Thoracic aorta (tissue), 2 donors: ENCODE results near the gene OR6J1. TPM values are rescaled to one million over a fixed set of nuclear protein-coding genes. Genes with fewer than 3 reads are reported as not detected.
"Not testable (repeated sequence)": the region's sequence is repeated elsewhere in the genome, so short reads cannot be mapped to it uniquely, and the experiment has no call there.

Experiments used
- ATAC-seq: fragments of 150-250 bp; one replicate; pipeline ENCODE4 v1.8.0; 2017; ENCODE audit warnings: low read depth; ENCODE audit not compliant: insufficient number of reproducible peaks, low FRiP score
- DNase-seq: peaks from one replicate; pipeline ENCODE4 v3.0.0-alpha.2; 2020; ENCODE audit warnings: low spot score
- H3K27ac ChIP-seq, 2 donors: fragments of 200-600 bp; sonication (generic); 1 replicate in 1 of 2; 2 replicates in 1 of 2; pipeline ENCODE4 v1.5.1; 2016; ENCODE audit warnings: mild to moderate bottlenecking in 2 of 2, moderate library complexity in 2 of 2
- H3K27me3 ChIP-seq: fragments of 200-600 bp; sonication (generic); replicated peaks from 2 replicates; pipeline ENCODE4 v1.6.0; 2016; ENCODE audit warnings: mild to moderate bottlenecking; ENCODE audit not compliant: insufficient read depth
- H3K36me3 ChIP-seq: fragments of 200-600 bp; sonication (generic); one replicate; pipeline ENCODE4 v1.5.1; 2016
- H3K4me1 ChIP-seq, 2 donors: fragments of 200-600 bp; sonication (generic); 1 replicate in 1 of 2; 2 replicates in 1 of 2; pipeline versions ENCODE4 v1.5.1 to v1.6.0; 2016; ENCODE audit warnings: low read depth in 2 of 2, mild to moderate bottlenecking in 1 of 2; ENCODE audit not compliant: control insufficient read depth in 1 of 2
- H3K4me3 ChIP-seq: fragments of 200-600 bp; sonication (generic); 2 replicates; pipeline ENCODE4 v1.5.1; 2016; ENCODE audit warnings: mild to moderate bottlenecking
- H3K9me3 ChIP-seq: fragments of 200-600 bp; sonication (generic); 2 replicates; pipeline ENCODE4 v1.5.1; 2016
- total RNA-seq, 2 donors: library from RNA; depleted of rRNA; stranded (reverse); fragments of >200 nt; gene quantifications; one replicate each; pipeline versions ENCODE4 v1.1.0 to v1.2.3, GENCODE V29; 2016
- TF ChIP-seq, protein P1 (sequence below): fragments of 200-600 bp; sonication (generic); IDR thresholded peaks from one replicate; pipeline ENCODE4 v1.5.1; 2019; ENCODE audit warnings: antibody characterized with exemption

The OR6J1 gene
- total RNA-seq, 2 donors from 2014 or later = not detected

DNA sequence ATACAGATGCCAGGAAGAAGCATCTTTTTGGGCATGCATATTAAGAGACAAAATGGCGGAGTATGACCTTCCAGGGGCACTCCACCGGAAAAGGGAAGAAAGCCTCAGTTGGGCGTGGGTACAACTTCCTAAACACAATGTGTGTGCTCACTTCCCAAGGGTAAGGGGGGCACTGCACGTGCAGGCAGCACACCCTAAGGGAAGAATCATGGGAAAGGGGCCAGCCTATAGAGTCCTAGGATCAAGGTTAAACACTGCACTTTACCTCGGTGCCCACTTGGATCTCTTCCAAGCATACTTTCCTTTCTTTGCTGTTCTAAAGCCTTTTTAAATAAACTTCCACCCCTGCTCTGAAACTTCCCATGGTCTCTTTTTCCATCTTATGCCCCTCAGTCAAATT, 14.8 kb downstream of the OR6J1 start:
- Histone ChIP-seq H3K4me1 (no peaks in the 10 kb centered on the region), H3K36me3 (no peaks in the 10 kb centered on the region), H3K4me3 (no peak overlapping the region), H3K9me3 (no peaks in the 10 kb centered on the region), H3K27me3 (no peaks in the 10 kb centered on the region), H3K27ac (no peak overlapping the region)
- TF ChIP-seq, protein P1, sequence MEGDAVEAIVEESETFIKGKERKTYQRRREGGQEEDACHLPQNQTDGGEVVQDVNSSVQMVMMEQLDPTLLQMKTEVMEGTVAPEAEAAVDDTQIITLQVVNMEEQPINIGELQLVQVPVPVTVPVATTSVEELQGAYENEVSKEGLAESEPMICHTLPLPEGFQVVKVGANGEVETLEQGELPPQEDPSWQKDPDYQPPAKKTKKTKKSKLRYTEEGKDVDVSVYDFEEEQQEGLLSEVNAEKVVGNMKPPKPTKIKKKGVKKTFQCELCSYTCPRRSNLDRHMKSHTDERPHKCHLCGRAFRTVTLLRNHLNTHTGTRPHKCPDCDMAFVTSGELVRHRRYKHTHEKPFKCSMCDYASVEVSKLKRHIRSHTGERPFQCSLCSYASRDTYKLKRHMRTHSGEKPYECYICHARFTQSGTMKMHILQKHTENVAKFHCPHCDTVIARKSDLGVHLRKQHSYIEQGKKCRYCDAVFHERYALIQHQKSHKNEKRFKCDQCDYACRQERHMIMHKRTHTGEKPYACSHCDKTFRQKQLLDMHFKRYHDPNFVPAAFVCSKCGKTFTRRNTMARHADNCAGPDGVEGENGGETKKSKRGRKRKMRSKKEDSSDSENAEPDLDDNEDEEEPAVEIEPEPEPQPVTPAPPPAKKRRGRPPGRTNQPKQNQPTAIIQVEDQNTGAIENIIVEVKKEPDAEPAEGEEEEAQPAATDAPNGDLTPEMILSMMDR = no peak
- DNase-seq = no peak
- no peak for ATAC-seq

DNA sequence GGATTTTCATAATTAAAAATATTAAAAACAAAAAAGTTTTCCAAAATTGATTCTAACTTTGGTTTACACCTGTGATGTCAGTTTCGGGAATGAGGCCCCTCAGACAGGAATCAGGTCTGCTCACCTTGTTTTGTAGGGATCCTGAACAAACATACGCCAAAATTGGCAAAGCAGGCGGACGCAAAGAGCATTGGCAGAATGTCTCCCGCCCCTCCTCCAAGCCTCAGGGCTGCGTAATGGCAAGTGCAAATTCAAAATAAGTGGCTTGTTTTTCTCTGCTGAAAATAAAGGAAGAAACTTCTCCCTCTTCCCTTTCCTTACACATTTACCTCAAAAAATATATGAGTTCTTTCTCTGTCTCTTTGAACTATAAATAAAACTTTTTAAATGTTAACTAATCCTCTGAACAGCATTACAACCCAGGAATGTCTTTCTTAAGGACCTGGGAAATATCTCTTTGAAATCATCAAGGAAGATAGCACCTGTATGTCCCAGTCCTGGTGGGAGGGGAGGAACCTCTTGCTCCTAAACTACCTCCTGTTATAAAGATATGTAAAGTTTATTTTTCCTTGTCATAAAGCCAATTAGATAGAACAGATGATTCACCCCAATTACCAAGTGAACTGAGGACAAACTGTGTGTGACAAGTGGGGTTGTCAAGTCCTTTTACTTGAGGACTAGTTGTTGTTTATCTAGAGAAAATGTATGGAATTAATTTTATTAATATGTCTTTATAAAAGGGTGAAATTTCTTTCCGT, 16.5 kb downstream of the OR6J1 start:
- Histone ChIP-seq H3K36me3 (no peaks in the 10 kb centered on the region), H3K27ac (no peak overlapping the region), H3K9me3 (no peaks in the 10 kb centered on the region), H3K4me3 (no peak overlapping the region), H3K4me1 (no peaks in the 10 kb centered on the region), H3K27me3 (no peaks in the 10 kb centered on the region)
- TF ChIP-seq, protein P1 = no peak
- ATAC-seq = no peak
- DNase-seq = no peak

DNA sequence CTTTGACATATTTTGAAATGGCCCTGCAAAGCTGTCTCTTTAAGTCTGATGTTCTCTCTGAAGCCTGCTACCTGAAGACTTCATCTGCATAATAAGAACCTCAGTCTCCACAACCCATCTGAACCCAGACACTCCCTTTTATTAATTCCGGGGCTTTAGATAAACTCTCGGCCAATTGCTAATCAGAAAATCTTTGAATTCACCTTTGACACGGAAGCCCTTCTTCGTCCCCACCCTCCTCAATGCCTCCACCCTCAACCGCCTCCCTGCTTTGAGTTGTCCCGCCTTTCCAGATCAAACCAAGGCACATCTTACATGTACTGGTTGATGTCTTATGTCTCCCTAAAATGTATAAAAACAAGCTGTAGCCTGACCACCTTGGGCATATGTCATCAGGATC, 17.6 kb downstream of the OR6J1 start:
- Histone ChIP-seq H3K36me3 (no peaks in the 10 kb centered on the region), H3K9me3 (no peaks in the 10 kb centered on the region), H3K27me3 (no peaks in the 10 kb centered on the region), H3K27ac (no peak overlapping the region), H3K4me3 (no peak overlapping the region), H3K4me1 (no peaks in the 10 kb centered on the region)
- DNase-seq = no peak
- TF ChIP-seq, protein P1 = no peak
- ATAC-seq = no peak

DNA sequence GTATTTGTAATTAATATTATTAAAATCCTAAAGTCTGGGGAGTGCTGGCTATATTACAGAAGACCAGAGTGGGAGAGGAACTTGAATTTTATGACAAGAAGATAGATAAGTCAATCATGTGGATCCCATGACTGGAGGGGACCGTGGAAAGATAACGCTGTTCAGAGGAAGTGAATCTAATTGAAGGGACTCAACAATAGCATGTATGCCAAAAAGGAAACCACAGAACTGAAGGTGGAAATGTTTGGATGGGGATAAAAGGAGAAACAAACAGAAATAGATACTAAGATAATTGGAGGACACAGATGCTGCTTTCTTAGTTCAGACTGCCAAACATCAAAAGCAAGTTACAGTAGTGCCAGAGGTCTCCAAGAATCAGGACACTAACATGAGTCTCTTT, 21.1 kb downstream of the OR6J1 start:
- DNase-seq (no peak), ATAC-seq (no peak)
- no peaks in the 10 kb centered on the region for H3K36me3 ChIP-seq
- no peak overlapping the region for H3K27ac ChIP-seq
- no peaks in the 10 kb centered on the region for H3K27me3 ChIP-seq
- TF ChIP-seq, protein P1 = no peak
- no peak overlapping the region for H3K4me3 ChIP-seq
- H3K4me1 ChIP-seq = no peaks in the 10 kb centered on the region
- H3K9me3 ChIP-seq = no peaks in the 10 kb centered on the region

DNA sequence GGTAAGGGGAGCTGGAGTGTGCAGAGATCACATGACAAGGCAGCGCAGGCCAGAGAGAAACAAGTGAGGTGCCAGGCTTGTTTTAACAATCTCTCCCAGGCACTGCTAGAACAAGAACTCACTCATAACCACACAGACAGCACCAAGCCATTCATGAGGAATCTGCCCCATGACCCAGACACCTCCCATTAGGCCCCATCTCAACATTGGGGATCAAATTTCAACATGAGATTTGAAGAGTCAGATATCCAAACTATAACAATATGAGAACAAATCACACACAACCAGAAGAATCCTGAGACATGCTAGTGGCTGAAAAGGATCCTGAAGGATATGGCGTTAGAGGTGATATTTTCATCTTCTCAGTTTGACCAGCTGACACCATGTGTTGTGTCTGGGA, 21.9 kb downstream of the OR6J1 start:
- ATAC-seq (no peak), DNase-seq (no peak)
- H3K4me1 ChIP-seq = no peaks in the 10 kb centered on the region
- TF ChIP-seq, protein P1 = no peak
- no peaks in the 10 kb centered on the region for H3K9me3 ChIP-seq
- no peak overlapping the region for H3K27ac ChIP-seq
- H3K36me3 ChIP-seq = no peaks in the 10 kb centered on the region
- H3K4me3 ChIP-seq = no peak overlapping the region
- H3K27me3 ChIP-seq = no peaks in the 10 kb centered on the region

DNA sequence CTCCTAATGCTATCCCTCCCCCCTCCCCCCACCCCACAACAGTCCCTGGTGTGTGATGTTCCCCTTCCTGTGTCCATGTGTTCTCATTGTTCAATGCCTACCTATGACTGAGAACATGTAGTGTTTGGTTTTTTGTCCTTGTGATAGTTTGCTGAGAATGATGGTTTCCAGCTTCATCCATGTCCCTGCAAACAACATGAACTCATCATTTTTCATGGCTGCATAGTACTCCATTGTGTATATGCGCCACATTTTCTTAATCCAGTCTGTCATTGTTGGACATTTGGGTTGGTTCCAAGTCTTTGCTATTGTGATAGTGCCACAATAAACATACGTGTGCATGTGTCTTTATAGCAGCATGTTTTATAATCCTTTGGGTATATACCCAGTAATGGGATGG, 28.4 kb downstream of the OR6J1 start:
- not testable (repeated sequence) for H3K27ac ChIP-seq, DNase-seq, ATAC-seq, H3K27me3 ChIP-seq, H3K9me3 ChIP-seq, H3K4me3 ChIP-seq
- Histone ChIP-seq H3K36me3 (peaks cover 13% of the 10 kb centered on the region), H3K4me1 (peaks cover 18 to 21% of the 10 kb centered on the region in 2 donors)
